ENCODE measurements around the gene SELENBP1. TPM values are rescaled to one million over a fixed set of nuclear protein-coding genes. Genes with fewer than 3 reads are reported as not detected.

Gene SELENBP1
- polyA plus RNA-seq, 1 of the 3 experiments (the other 2 are of a cell fraction), result 0.16 TPM

- H4K20me1 ChIP-seq (ENCODE audit: insufficient read depth), result no peaks in the 10 kb centered on the region
- H2AFZ ChIP-seq (ENCODE audit: low read depth), result no peak overlapping the region
- no peaks in the 10 kb centered on the region for H3F3A ChIP-seq (replicated peaks; ENCODE audit: insufficient read depth)
- H3K79me2 ChIP-seq (ENCODE audit: insufficient read depth), result peaks cover 62% of the 10 kb centered on the region
- TF ChIP-seq RCOR1 (IDR thresholded peaks at IDR 0.05; ENCODE audit: low read length) (no peak), SIN3A (IDR thresholded peaks at IDR 0.05; ENCODE audit: borderline replicate concordance, low read depth, low read length) (no peak), RAD21 (IDR thresholded peaks at IDR 0.05; ENCODE audit: low read length) (no peak), EP300 (IDR thresholded peaks at IDR 0.05; ENCODE audit: borderline replicate concordance in 1 of 2, low read depth in 1 of 2, low read length in 1 of 2) (no peak), FOSL2 (IDR thresholded peaks at IDR 0.05; ENCODE audit: borderline replicate concordance, low read depth) (no peak), ZBTB33 (IDR thresholded peaks at IDR 0.05; ENCODE audit: borderline replicate concordance, low read depth) (no peak), USF2 (IDR thresholded peaks at IDR 0.05; ENCODE audit: borderline replicate concordance, low read depth, low read length) (no peak), NFIC (IDR thresholded peaks at IDR 0.05; ENCODE audit: borderline replicate concordance) (no peak), RXRA (IDR thresholded peaks at IDR 0.05; ENCODE audit: borderline replicate concordance, low read depth) (no peak)
- CTCF ChIA-PET, result interaction anchor here (1.0 to 16.4 kb wide), 4 partner anchors 14 to 24 kb away, joined by 3 to 142 read pairs (median 4); no protein-coding TSS in a partner anchor
- peak overlapping the region; percentile 85 for H3K4me2 ChIP-seq
- H3K36me3 ChIP-seq (replicated peaks in 1 of 2; ENCODE audit: control insufficient read depth in 1 of 2, insufficient read depth in 2 of 2, low read length in 1 of 2), result peaks cover 26 to 39% of the 10 kb centered on the region in 2 experiments
- H3K27ac ChIP-seq (ENCODE audit: low read depth in 2 of 2, low read length in 1 of 2), result no peak overlapping the region
- DNase-seq, result no peak
- no peaks in the 10 kb centered on the region for H3K9me3 ChIP-seq
- H3K27me3 ChIP-seq (ENCODE audit: insufficient read depth), result no peaks in the 10 kb centered on the region
- 87% methylated on average over 7 of the region's 7 CpGs for WGBS (ENCODE audit: low lambda C conversion rate)
- POLR2A ChIA-PET, result no interaction called here
- H3K9me2 ChIP-seq, result no peaks in the 10 kb centered on the region
- H3K4me3 ChIP-seq (ENCODE audit: low read depth in 2 of 2, low read length in 1 of 2), result no peak overlapping the region
- no peak overlapping the region; the same call in 1 of the 2 replicates for H3K9ac ChIP-seq
- peaks cover 5 to 12% of the 10 kb centered on the region in 2 experiments; a peak in 3 of 4 replicates for H3K4me1 ChIP-seq (ENCODE audit: control insufficient read depth in 1 of 2, insufficient read depth in 2 of 2, low read depth in 1 of 2, low read length in 1 of 2)
These were observed 47.3 kb downstream of the SELENBP1 start for GRCh38 chr1:151325231-151325630.

DNA sequence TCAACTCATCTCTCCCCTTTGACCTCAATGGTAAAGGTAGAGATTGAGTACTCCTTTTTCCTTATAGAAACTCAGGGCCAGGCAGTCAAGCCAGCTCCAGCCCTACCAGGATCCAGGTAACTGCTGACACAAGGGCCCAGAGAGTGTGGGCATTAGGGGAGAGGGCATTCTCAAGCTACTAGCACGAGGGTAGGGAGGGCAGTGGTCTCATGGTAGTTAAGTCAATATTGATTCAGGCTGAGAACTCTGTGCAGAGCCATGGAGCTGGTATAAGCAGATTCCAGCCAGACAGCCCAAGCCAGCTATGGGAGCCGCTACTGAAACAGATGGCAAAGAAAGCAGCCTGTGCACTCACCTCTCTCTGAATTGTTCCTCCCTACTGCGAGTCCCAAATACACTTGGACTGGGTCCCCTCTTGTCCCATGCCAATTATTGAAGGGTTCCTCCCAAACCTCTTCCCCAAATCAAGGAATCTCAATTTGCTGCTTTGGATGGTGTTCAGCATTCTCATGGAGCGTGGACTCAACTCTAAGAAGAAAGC, 48.0 kb downstream of the SELENBP1 start:
- H3K4me1 ChIP-seq (ENCODE audit: control insufficient read depth in 1 of 2, insufficient read depth in 2 of 2, low read depth in 1 of 2, low read length in 1 of 2), result peaks cover 5 to 12% of the 10 kb centered on the region in 2 experiments; a peak in 3 of 4 replicates
- no peak overlapping the region for H3K9ac ChIP-seq
- no peak overlapping the region for H3K4me3 ChIP-seq (ENCODE audit: low read depth in 2 of 2, low read length in 1 of 2)
- H3K36me3 ChIP-seq (replicated peaks in 1 of 2; ENCODE audit: control insufficient read depth in 1 of 2, insufficient read depth in 2 of 2, low read length in 1 of 2), result peaks cover 29 to 39% of the 10 kb centered on the region in 2 experiments
- H3F3A ChIP-seq (replicated peaks; ENCODE audit: insufficient read depth), result no peaks in the 10 kb centered on the region
- H3K9me3 ChIP-seq, result no peaks in the 10 kb centered on the region
- H3K4me2 ChIP-seq, result no peak overlapping the region
- no peaks in the 10 kb centered on the region for H3K9me2 ChIP-seq
- 77% methylated on average over 2 of the region's 4 CpGs for WGBS (ENCODE audit: low lambda C conversion rate)
- TF ChIP-seq SMC3 (IDR thresholded peaks at IDR 0.05; ENCODE audit: low read depth, low read length) (no peak), FOSL2 (IDR thresholded peaks at IDR 0.05; ENCODE audit: borderline replicate concordance, low read depth) (no peak), RFX5 (IDR thresholded peaks at IDR 0.05; ENCODE audit: low read length) (no peak), RCOR1 (IDR thresholded peaks at IDR 0.05; ENCODE audit: low read length) (no peak), TCF12 (IDR thresholded peaks at IDR 0.05) (no peak), CHD2 (IDR thresholded peaks at IDR 0.05; ENCODE audit: low read length, partially characterized antibody) (no peak), MEF2A (IDR thresholded peaks at IDR 0.05; ENCODE audit: borderline replicate concordance, low read depth) (no peak), SIN3A (IDR thresholded peaks at IDR 0.05; ENCODE audit: borderline replicate concordance, low read depth, low read length) (no peak), EZH2phosphoT487 (IDR thresholded peaks at IDR 0.05; ENCODE audit: borderline replicate concordance, low read depth) (no peak)
- TF ChIP-seq, protein P1, sequence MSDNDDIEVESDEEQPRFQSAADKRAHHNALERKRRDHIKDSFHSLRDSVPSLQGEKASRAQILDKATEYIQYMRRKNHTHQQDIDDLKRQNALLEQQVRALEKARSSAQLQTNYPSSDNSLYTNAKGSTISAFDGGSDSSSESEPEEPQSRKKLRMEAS (IDR thresholded peaks at IDR 0.05; ENCODE audit: low read depth), result no peak
- TF ChIP-seq, protein P2, sequence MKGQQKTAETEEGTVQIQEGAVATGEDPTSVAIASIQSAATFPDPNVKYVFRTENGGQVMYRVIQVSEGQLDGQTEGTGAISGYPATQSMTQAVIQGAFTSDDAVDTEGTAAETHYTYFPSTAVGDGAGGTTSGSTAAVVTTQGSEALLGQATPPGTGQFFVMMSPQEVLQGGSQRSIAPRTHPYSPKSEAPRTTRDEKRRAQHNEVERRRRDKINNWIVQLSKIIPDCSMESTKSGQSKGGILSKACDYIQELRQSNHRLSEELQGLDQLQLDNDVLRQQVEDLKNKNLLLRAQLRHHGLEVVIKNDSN (IDR thresholded peaks at IDR 0.05; ENCODE audit: borderline replicate concordance, low read depth), result no peak
- CTCF ChIA-PET, result interaction anchor here (1.0 to 16.4 kb wide), 4 partner anchors 13 to 24 kb away, joined by 3 to 142 read pairs (median 4); no protein-coding TSS in a partner anchor
- POLR2A ChIA-PET, result no interaction called here
- peaks cover 70% of the 10 kb centered on the region for H3K79me2 ChIP-seq (ENCODE audit: insufficient read depth)
- H3K27ac ChIP-seq (ENCODE audit: low read depth in 2 of 2, low read length in 1 of 2), result no peak overlapping the region
- H4K20me1 ChIP-seq (ENCODE audit: insufficient read depth), result no peaks in the 10 kb centered on the region
- DNase-seq, result no peak
- H3K27me3 ChIP-seq (ENCODE audit: insufficient read depth), result no peaks in the 10 kb centered on the region
- H2AFZ ChIP-seq (ENCODE audit: low read depth), result no peak overlapping the region
